CD4-positive, alpha-beta T cell treated with Interleukin-17A for 4 hours (primary cell): ENCODE results near the gene RIMBP2.

Experiments used
- DNase-seq: peaks from one replicate; pipeline ENCODE4 v3.0.0-alpha.2; 2020; ENCODE audit warnings: mixed read lengths

RIMBP2 gene

DNA sequence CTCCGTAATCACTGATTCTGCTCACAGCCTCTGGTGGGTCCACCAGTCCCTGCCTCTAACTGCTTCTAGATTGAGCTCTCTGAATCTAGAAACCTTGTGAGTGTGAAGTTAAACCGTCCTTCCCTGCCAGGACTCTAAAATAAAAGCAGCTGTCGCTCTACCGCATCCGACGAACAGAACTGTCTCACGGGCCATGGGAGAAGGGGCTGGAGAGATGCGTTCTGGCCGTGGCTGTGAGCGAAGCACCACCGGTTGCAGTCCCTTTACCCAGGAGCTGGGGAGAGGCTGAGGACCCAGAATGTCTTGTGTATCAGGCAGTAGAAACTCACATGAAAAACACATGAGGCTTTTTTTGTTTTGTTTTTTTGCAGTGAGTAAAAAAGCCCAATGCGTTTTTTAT lies 218.8 kb downstream of the RIMBP2 start:
- DNase-seq = no peak

DNA sequence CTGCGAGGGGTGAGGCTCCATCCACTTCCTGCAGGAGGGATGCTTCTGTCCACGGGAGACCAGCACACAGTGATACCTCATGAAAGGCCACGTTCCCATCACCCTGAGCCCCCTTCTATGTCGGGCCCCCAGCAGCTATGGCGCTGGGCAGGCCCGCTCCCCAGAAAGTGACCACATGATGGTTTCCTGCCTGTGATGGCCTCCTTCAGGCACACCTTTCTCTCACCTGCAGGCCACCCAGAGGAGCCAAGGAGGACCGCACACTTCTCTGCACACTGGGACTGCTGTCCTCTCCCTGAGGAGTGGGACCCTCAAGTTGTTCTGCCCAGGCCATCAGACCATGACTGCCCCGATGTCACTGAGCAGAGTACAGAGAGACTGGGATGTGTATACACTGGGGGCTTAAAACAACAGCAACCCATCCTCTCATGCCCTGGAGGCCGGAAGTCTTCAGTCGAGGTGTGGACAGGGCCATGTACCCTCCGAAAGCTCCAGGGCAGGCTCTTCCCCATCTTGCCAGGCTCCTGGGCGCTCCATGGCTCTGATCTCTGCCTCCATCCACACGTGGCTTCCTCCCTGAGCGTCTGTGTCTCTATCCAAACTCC lies 219.5 kb downstream of the RIMBP2 start:
- DNase-seq = no peak

DNA sequence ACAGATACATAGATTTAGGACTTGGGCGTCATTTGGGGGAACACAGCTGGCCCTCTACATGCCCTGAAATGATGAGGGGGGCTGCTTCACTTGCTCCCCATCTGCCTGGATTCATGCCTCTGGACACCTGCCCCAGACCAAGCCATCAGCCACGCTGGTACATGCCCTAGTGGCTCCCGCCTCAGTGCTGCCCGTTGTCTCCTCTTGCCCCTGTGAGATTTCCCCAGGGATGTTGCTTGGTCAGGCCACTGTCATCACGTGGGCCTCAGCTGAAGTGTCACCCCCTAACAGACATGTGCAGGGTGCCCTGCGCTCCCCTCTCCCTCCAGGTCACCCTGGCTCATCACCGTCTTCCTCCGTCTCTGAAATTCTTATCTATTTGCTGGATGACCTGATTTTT lies 220.9 kb downstream of the RIMBP2 start:
- no peak for DNase-seq

DNA sequence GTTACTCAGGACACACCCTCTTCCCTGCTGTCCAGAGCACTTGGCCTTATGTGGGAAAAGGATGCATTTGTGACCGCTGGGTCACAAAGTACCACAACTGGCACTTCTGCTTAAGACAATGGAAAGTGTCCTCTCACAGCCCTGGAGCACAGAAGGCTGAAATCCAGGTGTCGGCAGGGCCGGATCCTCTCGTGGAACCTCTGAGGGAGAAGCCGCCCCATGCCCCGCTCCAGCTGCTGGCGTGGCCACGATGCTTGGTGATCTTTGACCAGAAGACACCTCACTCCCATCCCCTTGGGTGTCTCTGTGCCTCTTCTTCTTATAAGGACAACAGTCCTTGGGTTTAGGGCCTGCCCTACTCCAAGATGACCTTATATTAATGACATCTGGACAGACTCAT lies 221.4 kb downstream of the RIMBP2 start:
- DNase-seq = no peak

DNA sequence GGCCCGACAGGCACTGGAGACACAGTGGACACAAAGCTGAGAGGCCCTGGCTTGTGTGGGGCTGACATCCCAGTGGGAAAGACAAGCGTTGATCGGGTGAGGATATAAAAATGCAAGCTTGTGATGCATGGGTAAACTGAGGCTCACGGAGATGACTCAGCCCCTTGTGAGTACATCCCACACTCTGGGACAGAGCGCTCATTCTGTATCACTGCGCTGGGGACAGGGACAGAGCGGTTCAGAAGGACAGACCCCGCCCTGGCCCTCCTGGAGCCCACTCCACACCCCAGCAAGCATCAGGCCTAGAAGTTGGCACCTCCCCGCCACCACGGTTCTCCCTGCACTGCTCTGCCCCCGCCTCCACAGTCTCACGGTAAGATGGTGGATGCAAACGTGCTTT lies 222.1 kb downstream of the RIMBP2 start:
- no peak for DNase-seq

DNA sequence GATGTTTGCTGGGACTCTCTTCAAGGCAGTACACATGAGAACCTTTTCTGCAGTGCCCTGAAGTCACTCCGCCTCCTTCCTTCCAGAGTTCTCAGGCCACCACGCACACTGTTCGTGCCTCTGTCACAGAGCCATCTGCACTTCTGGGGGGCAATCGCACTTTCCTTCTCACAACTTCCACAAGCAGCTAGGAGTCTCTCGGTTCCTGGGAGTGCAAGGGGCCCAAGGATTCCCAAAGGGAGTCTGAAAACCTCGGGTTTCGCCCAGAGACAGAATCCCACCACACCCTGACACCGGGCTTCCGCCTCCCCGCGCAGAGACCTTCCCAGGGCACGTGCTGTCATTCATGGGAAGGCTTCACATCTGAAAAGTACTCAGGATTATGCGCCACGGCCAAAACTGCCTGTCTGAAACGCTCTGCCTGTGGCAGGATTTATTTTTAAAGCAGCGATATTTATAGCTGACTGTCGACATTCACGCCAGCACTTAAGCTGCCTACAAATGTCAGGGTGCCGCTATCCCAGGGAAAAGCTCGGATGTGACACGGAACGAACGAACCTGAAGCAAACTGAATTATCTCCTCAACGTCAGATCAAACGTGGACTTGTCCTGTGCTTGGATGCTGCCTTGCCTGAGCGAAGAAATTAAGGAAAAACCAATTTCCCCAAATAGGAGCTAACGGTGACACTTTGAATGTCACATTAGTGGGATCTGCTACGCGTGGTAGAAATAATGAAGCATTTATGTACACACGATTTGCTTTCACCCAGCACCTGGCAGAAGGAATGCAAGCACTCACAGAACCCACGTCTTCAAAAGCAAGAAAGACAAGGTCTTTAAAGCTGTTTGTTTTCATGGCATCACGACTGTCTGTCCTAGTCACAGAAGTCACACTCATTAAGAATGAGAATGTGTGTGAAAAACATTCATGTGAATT lies 224.4 kb downstream of the RIMBP2 start:
- DNase-seq = no peak

DNA sequence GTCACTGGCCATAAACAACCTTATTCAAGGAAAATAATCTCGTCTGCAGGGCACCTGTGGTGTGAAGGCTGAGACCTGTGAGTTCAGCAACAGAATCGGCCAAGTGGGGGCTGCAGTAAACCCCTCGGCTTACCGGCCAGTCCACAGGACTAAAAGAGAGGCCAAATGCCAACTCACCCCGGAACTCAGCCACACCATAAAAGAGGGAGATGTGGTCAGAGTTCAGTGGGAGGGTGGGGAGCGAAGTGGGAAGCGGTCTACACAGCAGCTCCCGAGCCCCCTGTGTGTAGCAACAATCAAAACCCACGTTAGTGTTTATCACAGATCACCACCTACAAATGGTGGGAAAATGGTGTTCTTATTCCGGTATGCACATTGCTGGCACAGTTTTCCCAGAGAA lies 225.4 kb downstream of the RIMBP2 start:
- no peak for DNase-seq

DNA sequence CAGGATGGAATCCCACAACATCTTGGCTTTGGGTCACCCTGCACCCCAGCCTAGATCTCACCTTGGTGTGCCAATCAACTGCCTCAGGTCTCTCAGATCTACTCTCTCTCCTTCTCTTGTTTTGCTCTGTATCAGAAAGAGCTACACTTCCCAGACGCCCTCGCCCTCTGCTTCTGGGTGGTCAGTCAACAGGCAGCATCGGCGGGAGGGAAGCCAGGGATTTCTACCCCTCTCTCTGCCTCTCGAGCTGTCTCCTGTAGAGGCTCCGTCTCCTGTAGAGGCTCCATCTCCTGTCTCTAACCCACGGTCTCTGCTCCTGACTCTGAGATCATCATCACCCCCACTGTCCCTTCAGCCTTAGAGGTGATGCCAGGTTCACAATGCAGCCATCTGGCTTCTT lies 226.8 kb downstream of the RIMBP2 start:
- DNase-seq = no peak

DNA sequence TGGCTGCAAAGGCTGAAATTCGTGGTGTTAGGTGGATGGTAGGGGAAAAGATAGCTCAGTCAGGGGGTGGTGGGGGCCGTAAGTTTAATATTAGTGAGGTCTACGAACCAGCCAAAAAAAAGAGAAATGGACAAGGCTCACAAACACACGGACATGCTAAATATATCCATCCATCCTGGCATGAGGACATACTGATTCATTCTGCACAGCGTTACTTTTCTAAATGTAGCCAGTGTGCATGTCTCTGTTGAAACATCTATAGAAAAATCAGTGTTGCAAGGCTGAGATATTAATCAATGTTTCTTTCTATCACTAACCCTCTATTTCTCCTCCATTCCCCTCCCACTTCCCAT lies 227.8 kb downstream of the RIMBP2 start:
- no peak for DNase-seq

DNA sequence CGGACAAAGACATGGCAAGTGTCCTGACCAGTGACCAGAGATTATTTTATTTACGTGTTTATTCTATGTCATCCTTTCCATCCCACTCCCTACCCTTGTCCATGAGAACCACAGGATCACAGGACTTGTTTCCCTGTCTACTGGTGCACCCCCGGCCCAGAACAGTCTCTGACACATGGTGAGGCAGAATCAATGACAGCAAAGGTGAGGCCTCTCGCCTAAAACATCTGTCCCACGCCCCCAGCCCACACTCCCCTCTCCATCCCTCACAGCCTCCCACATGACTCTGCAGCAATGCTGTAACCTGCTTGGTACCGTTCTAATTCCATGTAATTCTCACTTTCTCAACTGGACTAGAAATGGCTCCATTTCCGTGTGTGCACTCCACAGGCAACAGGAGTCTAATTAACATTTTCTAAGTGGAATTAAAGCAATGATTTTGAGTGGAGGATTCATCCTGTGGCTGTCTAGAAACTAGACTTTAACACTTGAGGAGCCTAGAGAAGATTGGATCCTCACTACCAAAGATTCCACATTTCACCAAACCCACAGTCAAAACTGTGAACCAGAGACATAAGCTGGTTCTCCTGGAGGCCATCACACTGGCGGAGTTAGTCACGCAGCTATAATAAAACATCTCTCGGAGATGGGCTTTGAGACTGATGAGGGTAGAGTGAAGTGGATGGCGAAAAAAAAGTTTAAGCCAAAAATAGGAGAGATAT lies 228.3 kb downstream of the RIMBP2 start:
- DNase-seq = no peak

DNA sequence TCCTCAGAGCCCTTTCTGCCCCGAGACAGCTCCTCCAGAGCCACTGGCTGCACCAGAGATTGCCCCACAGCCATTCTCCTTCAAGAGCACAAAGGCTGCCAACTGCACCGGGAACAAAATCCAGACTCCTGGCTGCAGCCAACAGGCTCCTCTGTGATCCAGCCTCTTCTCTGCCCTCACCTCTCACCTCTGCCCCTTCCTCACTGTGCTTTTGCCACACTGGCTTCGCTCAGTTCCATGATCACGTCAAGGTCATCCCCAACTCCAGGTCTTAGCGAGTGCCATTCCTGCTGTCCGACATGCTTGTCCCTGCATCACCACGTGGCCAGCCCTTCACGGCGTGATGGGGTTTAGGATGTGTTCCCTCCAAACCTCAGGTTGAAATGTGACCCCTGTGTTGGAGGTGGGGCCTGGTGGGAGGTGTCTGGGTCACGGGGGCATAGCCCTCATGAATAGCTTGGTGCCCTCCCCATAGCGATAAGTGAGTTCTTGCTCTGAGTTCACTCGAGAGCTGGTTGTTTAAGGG lies 229.1 kb downstream of the RIMBP2 start:
- DNase-seq = no peak

DNA sequence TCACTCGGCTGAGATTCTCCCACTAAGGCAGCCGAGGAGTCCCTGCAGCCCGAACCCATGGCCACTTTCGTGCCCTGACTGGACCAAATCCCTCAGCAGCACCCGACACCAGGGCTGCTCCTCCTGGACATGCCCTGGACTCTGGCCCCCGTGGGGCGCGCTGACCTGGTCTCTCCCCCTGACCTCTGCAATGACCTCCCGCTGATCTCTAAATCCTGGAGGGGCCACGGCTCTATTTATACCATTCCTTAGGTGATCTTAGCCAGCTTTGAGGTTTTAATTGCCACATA lies 230.0 kb downstream of the RIMBP2 start:
- DNase-seq = no peak

DNA sequence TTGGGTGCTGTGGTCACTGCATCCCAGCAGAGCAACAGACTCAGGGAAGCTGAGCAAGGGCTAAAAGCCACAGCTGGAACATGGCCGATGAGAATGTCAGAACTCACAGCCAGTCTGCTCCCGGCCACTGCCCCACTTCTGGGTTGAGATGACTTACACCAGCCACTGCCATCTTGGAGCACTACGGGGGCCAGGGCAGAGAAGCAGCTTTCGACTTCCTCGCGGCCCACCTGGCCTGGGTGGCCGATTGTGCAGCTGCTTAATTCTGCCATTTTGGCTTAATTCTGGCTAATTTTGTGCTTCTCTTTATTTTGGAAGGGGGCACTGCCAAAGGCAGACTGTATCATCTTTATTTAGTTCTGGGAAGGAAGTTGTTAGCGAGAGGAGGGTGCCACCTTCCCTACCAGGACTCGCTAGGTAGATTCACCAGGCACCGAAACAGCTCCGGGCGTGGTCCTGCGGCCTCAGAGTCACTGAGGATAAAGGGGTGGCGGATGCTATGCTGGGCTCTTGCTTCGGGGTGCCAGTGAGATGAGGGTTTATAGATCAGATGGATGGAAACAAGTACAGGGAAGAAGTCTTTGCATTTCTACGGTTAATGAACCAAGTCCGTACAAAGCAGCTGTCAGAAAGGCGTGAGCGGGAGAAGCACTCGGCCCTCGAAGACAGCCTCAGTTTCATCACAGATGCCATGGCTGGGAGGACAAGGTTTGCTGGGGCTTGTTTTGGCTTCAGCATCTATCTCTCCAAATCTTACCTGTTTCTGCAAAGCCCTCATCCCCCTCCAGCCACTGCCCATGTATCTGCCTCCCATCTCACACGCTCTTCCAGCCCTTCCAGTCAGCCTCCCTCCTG lies 230.6 kb downstream of the RIMBP2 start:
- no peak for DNase-seq

DNA sequence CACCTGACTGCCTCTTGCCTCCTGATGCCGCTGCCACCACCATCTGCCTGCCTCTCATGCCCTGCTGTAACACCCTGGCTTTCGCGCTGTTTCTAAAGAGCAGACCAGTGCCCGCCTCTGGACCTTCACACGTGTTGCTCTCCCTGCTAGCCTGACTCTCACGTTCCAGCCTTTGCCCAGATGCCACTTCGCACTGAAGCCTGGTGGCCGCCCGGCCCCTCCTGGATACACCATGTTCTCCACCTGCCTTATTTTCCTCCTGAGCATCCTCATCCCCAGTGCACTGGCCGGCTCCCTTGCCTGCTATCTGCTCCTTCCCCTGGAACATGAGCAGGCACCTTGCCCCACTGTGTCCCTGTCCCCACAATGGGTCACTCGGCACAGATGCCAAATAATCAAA lies 231.9 kb downstream of the RIMBP2 start:
- no peak for DNase-seq

DNA sequence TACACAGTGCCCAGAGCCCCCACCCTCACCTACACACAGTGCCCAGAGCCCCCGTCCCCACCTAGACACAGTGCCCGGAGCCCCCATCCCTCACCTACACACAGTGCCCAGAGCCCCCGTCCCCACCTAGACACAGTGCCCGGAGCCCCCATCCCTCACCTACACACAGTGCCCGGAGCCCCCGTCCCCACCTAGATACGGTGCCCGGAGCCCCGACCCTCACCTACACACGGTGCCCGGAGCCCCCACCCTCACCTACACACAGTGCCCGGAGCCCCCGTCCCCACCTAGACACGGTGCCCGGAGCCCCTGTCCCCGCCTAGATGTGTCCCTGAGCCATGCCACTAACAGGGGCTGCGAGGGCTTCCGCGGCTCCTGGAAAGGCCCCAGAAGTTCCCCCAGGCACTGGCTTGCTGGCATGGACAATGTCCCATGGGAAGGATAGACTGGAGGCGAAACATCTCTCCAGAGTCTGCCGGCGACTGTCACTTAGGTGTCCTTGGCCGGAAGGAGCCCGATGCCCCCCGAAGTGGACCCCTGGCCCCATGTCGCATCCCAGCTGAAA lies 232.4 kb downstream of the RIMBP2 start:
- no peak for DNase-seq

DNA sequence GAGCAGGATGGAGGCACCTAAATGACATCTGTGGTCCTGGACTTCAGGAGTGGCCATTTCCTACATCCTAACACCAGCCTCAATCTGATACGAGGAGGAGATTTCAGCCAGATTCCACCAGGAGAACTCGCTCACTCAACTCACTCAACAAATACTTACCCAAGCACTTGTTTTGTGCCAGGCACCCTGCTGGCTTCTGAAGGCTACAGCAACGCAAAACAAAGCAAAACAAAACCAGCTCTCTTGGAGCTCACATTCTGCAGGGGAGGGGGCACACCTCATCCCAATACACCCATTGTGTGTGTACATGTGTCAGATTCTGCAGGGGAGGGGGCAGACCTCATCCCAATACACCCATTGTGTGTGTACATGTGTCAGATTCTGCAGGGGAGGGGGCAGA lies 233.7 kb downstream of the RIMBP2 start:
- no peak for DNase-seq

DNA sequence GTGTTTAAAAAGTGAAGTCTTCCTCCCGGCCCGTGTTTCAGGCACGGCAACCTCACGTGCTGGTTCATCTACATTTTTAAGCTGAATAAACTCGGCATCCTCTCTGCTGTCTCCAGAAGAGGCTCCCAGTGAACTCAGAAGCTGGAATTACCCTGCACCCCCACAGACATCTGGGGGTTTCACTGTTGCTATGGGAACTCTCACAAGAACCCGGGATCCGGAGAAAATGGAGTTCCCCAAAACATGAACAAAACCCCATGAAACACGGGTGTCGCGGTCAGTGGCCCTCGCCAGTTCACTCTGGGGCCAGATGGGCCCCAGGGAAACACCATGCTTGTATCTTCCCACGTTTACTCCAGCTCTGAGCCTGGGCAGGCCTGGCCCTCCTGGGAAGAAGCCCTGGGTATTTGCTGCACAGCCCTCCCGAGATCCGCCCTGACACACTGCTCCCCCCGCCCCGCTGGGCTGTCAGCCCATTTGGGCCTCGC lies 234.7 kb downstream of the RIMBP2 start:
- DNase-seq = no peak

DNA sequence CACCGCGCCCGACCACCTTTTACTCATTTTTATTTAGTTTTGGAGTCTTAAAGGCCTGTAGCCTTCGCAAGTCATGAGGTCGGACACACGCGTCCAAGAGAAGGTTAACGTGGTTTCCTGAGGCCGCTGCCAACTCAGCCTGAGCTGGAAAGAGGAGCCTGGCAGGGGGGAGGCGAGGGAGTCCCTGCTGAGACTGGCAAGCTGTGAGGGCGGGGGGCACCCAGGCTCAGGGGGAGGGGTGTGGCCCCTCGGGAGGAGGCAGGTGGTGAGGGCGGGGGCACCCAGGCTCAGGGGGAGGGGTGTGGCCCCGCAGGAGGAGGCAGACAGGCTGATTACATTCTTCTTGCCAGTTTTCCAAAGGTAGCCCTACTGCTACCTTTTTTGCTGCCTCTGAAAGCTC lies 235.2 kb downstream of the RIMBP2 start:
- DNase-seq = no peak

DNA sequence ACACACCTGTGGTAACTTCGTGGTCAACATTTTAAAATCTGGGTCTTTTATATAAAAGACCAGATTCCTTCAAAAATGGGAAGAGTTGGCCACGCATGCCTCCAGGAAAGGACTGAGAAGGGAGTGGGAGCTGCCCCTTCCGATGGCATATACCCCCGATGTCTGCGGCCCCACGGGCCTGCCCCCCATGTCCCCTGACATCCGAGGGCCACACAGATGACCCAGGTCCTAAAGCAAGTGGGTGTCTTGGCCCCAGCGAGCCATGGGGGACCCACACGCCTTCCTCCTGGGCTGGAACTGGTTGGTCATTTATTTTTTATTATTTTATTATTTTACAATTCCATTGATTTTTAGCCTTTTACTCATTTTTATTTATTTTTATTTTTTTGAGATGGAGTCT lies 235.9 kb downstream of the RIMBP2 start:
- no peak for DNase-seq

DNA sequence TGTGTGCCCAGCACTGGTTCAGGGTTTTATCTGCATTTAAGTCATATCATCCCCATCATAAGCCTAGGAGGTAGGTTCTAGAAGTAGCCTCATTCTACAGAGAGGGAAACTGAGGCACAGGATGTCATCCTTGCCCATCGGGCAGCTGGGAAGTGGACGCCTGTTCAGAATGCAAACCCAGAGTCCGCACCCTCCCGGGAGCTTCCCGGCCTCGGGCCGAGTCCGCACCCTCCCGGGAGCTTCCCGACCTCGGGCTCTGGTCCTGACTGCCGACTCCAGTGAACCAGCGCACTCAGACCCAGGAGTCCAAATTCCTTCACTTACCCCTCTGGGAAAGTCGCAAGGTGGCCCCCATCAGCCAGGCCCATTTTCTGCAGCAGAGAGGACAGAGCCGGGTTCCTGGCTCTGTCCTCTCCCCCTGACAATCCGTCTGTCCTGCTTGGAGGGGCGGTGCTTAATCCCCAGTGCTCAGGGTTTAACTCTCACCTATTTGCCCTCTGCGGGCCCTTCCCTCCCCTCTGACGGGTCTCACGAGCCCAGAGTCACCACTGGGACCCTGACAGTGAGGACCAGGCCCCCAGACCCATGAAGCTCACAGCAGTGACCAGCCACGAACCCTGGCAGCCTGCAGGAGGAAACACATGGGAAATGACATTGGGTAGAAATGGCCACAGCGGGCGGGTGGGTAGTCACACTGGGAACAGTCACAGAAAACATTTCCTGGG lies 236.5 kb downstream of the RIMBP2 start:
- DNase-seq = no peak

DNA sequence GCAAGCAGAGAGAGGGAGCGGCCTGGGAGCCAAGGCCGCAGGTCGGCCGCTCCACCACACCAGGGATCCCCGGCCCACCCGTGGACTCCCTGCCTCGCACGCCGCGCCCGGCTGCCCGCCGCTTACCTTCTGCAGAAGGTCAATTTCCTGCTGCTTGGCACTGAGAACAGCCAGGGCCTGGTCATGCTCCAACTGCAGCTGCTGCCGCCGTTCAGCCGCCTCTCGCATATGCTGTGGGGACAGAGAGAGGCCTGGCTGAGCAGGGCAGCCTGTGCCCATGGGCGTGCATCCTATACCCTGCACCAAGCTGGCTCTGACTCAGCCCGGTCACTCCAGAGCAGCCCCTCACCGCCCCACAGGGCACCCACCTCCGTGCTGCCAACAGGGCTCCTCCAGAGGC lies 237.3 kb downstream of the RIMBP2 start:
- no peak for DNase-seq

DNA sequence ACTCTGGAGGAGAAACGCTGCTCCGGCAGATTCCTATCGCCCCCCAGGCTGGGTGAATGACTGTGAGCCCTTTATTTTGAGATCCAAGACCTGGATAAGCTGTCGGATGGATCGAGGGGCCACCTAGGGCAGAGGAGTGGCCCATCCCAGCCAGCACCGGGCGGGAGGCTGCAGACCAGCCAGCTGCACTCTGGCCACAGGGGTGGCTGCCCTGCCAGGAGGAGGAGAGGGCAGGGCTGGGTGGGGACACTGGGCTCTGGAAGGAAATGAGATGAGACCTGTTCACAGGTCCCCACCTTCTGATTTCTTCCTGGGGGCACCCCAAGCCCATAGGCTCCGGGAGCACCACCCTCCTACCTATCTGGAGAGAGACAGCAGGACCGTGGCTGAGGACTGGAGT lies 238.4 kb downstream of the RIMBP2 start:
- no peak for DNase-seq
